H1 (cell line): ENCODE data around the gene SHROOM2. TPM values are rescaled to one million over a fixed set of nuclear protein-coding genes. Genes with fewer than 3 reads are reported as not detected.

ENCODE experiments used
- CTCF ChIA-PET: fragments of 300-600 bp; sonication (Branson Sonifier 250); formaldehyde crosslinking; loops from one replicate; lab custom pipeline; 2021; ENCODE audit not compliant: partially characterized antibody; lab: Charles Lee
- POLR2A ChIA-PET: fragments of 300-600 bp; sonication (Branson Sonifier 250); formaldehyde crosslinking; loops from one replicate; lab custom pipeline; 2021; ENCODE audit warnings: inconsistent platforms; ENCODE audit not compliant: partially characterized antibody; lab: Charles Lee
- DNase-seq, 2 experiments: peaks; one replicate each; pipeline versions ENCODE4 v3.0.0 to v3.0.0-alpha.2; 2010 to 2022; ENCODE audit warnings: low spot score in 2 of 2, low read depth in 1 of 2, mixed read lengths in 1 of 2
- FAIRE-seq: peaks from 2 replicates; lab custom pipeline; 2011; peaks lifted over from hg19 to GRCh38; lab: Jason Lieb, UNC
- H2AFZ ChIP-seq: 2 replicates; pipeline ENCODE4 v1.8.1; 2012; ENCODE audit warnings: low read length, inconsistent platforms
- H2AK5ac ChIP-seq: 2 replicates; pipeline ENCODE4 v1.6.1; 2013; ENCODE audit warnings: low read depth, low read length
- H2BK120ac ChIP-seq: replicated peaks from 2 replicates; pipeline ENCODE3; 2013; ENCODE audit warnings: low read depth, low read length, inconsistent platforms
- H2BK12ac ChIP-seq: 2 replicates; pipeline ENCODE4 v1.6.1; 2013; ENCODE audit warnings: low read depth, low read length
- H2BK15ac ChIP-seq: 2 replicates; pipeline ENCODE4 v1.6.1; 2013; ENCODE audit warnings: low read length
- H2BK20ac ChIP-seq: 2 replicates; pipeline ENCODE4 v1.6.1; 2013; ENCODE audit warnings: low read length
- H2BK5ac ChIP-seq: 2 replicates; pipeline ENCODE4 v1.6.1; 2013; ENCODE audit warnings: low read depth, low read length
- H3K14ac ChIP-seq: 2 replicates; pipeline ENCODE4 v1.6.1; 2013; ENCODE audit warnings: inconsistent platforms; ENCODE audit not compliant: insufficient read length
- H3K18ac ChIP-seq: 2 replicates; pipeline ENCODE4 v1.6.1; 2013; ENCODE audit warnings: low read length; ENCODE audit errors: extremely low read depth
- H3K23ac ChIP-seq: 2 replicates; pipeline ENCODE4 v1.6.1; 2013; ENCODE audit warnings: inconsistent platforms; ENCODE audit not compliant: insufficient read length
- H3K23me2 ChIP-seq: 2 replicates; pipeline ENCODE4 v1.6.1; 2013; ENCODE audit warnings: low read depth, low read length
- H3K27ac ChIP-seq: 2 replicates; pipeline ENCODE4 v1.6.1; 2011; ENCODE audit warnings: low read depth, low read length, inconsistent platforms
- H3K27me3 ChIP-seq, 4 experiments: replicated peaks in 1 of 4; 1 replicate in 1 of 4; 2 replicates in 3 of 4; pipeline versions ENCODE4 v1.6.1 to v1.8.1; 2011 to 2013; ENCODE audit warnings: low read length in 3 of 4, mild to moderate bottlenecking in 3 of 4, inconsistent platforms in 2 of 4, mixed read lengths in 2 of 4, moderate library complexity in 1 of 4; ENCODE audit not compliant: control insufficient read depth in 3 of 4, insufficient read depth in 3 of 4; ENCODE audit errors: extremely low read depth in 1 of 4
- H3K36me3 ChIP-seq, 4 experiments: 2 replicates each; pipeline versions ENCODE4 v1.6.1 to v1.8.1; 2011 to 2013; ENCODE audit warnings: mild to moderate bottlenecking in 4 of 4, low read length in 3 of 4, moderate library complexity in 2 of 4, control low read depth in 1 of 4, inconsistent platforms in 1 of 4; ENCODE audit not compliant: insufficient read depth in 4 of 4, control insufficient read depth in 2 of 4
- H3K4ac ChIP-seq: replicated peaks from 2 replicates; pipeline ENCODE3; 2013; ENCODE audit warnings: low read length, low read depth, mixed read lengths, inconsistent platforms; ENCODE audit not compliant: insufficient read length
- H3K4me1 ChIP-seq, 4 experiments: replicated peaks in 1 of 4; 1 replicate in 1 of 4; 2 replicates in 3 of 4; pipeline versions ENCODE4 v1.6.1 to v1.8.1; 2011 to 2013; ENCODE audit warnings: low read length in 3 of 4, inconsistent platforms in 2 of 4, mixed read lengths in 1 of 4; ENCODE audit not compliant: insufficient read depth in 4 of 4, control insufficient read depth in 3 of 4
- H3K4me2 ChIP-seq, 2 experiments: 2 replicates each; pipeline versions ENCODE4 v1.6.1 to v1.8.1; 2011 to 2013; ENCODE audit warnings: low read depth in 2 of 2, low read length in 2 of 2, control low read depth in 1 of 2, inconsistent platforms in 1 of 2, mild to moderate bottlenecking in 1 of 2; ENCODE audit not compliant: insufficient read depth in 1 of 2
- H3K4me3 ChIP-seq, 4 experiments: fragments of 200-600, 300-600 bp in 1 of 4; sonication (generic), shearing (Covaris generic), sonication (Bioruptor Twin) in 1 of 4; 2 replicates each; pipeline versions ENCODE4 v1.5.1 to v1.8.1; 2011 to 2016; ENCODE audit warnings: low read length in 4 of 4, low read depth in 3 of 4, control low read depth in 2 of 4, inconsistent platforms in 2 of 4, mild to moderate bottlenecking in 2 of 4, mixed read lengths in 1 of 4, moderate library complexity in 1 of 4; ENCODE audit not compliant: insufficient read depth in 2 of 4; ENCODE audit errors: extremely low read depth in 1 of 4
- H3K56ac ChIP-seq: replicated peaks from 2 replicates; pipeline ENCODE3; 2013; ENCODE audit warnings: low read depth, mild to moderate bottlenecking, mixed read lengths, low read length, inconsistent platforms; ENCODE audit not compliant: insufficient read length
- H3K79me1 ChIP-seq: 2 replicates; pipeline ENCODE4 v1.6.1; 2013; ENCODE audit warnings: low read depth, low read length, control low read depth
- H3K79me2 ChIP-seq, 2 experiments: 2 replicates each; pipeline versions ENCODE4 v1.6.1 to v1.8.1; 2012 to 2013; ENCODE audit warnings: low read length in 2 of 2, mild to moderate bottlenecking in 2 of 2, inconsistent platforms in 1 of 2; ENCODE audit not compliant: insufficient read depth in 2 of 2, control insufficient read depth in 1 of 2
- H3K9ac ChIP-seq, 4 experiments: replicated peaks in 1 of 4; 1 replicate in 1 of 4; 2 replicates in 3 of 4; pipeline versions ENCODE4 v1.6.1 to v1.8.1; 2011 to 2013; ENCODE audit warnings: low read depth in 3 of 4, low read length in 3 of 4, control low read depth in 2 of 4, mild to moderate bottlenecking in 2 of 4, moderate library complexity in 2 of 4, inconsistent platforms in 1 of 4; ENCODE audit errors: extremely low read depth in 1 of 4
- H3K9me3 ChIP-seq, 2 experiments: 2 replicates each; pipeline versions ENCODE4 v1.6.1 to v1.8.1; 2012 to 2013; ENCODE audit warnings: mild to moderate bottlenecking in 2 of 2, moderate library complexity in 2 of 2, control low read depth in 1 of 2, inconsistent platforms in 1 of 2, low read depth in 1 of 2, low read length in 1 of 2, mixed read lengths in 1 of 2; ENCODE audit not compliant: insufficient read depth in 2 of 2
- H4K20me1 ChIP-seq, 2 experiments: replicated peaks in 1 of 2; 2 replicates each; pipeline versions ENCODE3 to v1.8.1; 2011 to 2013; ENCODE audit warnings: inconsistent platforms in 2 of 2, low read length in 2 of 2, mild to moderate bottlenecking in 1 of 2; ENCODE audit not compliant: insufficient read depth in 2 of 2, control insufficient read depth in 1 of 2
- H4K5ac ChIP-seq: 2 replicates; pipeline ENCODE4 v1.6.1; 2013; ENCODE audit warnings: low read length, low read depth, mixed read lengths, inconsistent platforms; ENCODE audit not compliant: insufficient read length
- H4K8ac ChIP-seq: 2 replicates; pipeline ENCODE4 v1.8.0; 2013; ENCODE audit warnings: mild to moderate bottlenecking, moderate library complexity, low read length, inconsistent platforms; ENCODE audit not compliant: insufficient read depth; ENCODE audit errors: extremely low read depth
- H4K91ac ChIP-seq: replicated peaks from 2 replicates; pipeline ENCODE3; 2013; ENCODE audit warnings: low read length, mixed read lengths, inconsistent platforms; ENCODE audit not compliant: insufficient read length
- GABPA ChIP-seq: IDR thresholded peaks from 2 replicates; pipeline ENCODE4 v1.6.1; 2011; ENCODE audit warnings: mild to moderate bottlenecking, low read length, moderate library complexity, borderline replicate concordance; ENCODE audit not compliant: insufficient read depth
- KDM4A ChIP-seq: IDR thresholded peaks from one replicate; pipeline ENCODE4 v1.7.1; 2012; ENCODE audit warnings: low read depth, mild to moderate bottlenecking, moderate library complexity, low read length, inconsistent platforms; ENCODE audit not compliant: severe bottlenecking
- NANOG ChIP-seq: IDR thresholded peaks from 2 replicates; pipeline ENCODE4 v1.6.1; 2011; ENCODE audit warnings: low read length, low read depth, mild to moderate bottlenecking, inconsistent platforms; ENCODE audit not compliant: insufficient read depth, poor library complexity, severe bottlenecking
- PHF8 ChIP-seq: fragments of 200-600 bp; sonication (generic); conservative IDR thresholded peaks from 2 replicates; pipeline ENCODE4 v1.7.1; 2012; ENCODE audit warnings: low read depth, mild to moderate bottlenecking, inconsistent platforms, low read length, moderate library complexity
- POU5F1 ChIP-seq: IDR thresholded peaks from 2 replicates; pipeline ENCODE4 v1.6.1; 2011; ENCODE audit warnings: low read depth, mild to moderate bottlenecking, low read length, moderate library complexity
- SP2 ChIP-seq: IDR thresholded peaks from 2 replicates; pipeline ENCODE4 v1.6.1; 2012; ENCODE audit warnings: mild to moderate bottlenecking, low read length, inconsistent platforms
- SUZ12 ChIP-seq: fragments of 200-600 bp; sonication (generic); IDR thresholded peaks from 2 replicates; pipeline ENCODE4 v1.6.1; 2012; ENCODE audit warnings: mild to moderate bottlenecking, inconsistent platforms, low read length, moderate library complexity, mixed read lengths
- WGBS, 2 experiments: shearing (Covaris generic) in 1 of 2; methylation state at CpG; one replicate each; pipeline versions ENCODE4 v1.1.6 to v1.1.7; 2013 to 2015; ENCODE audit warnings: low lambda C conversion rate in 2 of 2, mixed read lengths in 2 of 2, inconsistent platforms in 1 of 2, low coverage in 1 of 2, missing lambda C conversion rate in 1 of 2; ENCODE audit not compliant: insufficient replicate concordance in 2 of 2, insufficient coverage in 1 of 2, insufficient read length in 1 of 2; ENCODE audit errors: extremely low coverage in 1 of 2, missing lambda C conversion rate in 1 of 2; 5-methylcytosine and 5-hydroxymethylcytosine counted together
- polyA plus RNA-seq, 7 experiments: library from polyadenylated mRNA; depleted of rRNA in 3 of 7; stranded (reverse) in 5 of 7; unstranded in 2 of 7; fragments of >200 nt in 5 of 7; fragments of 200-250 nt in 2 of 7; gene quantifications; 1 replicate in 5 of 7; 2 replicates in 1 of 7; 4 replicates in 1 of 7; pipeline versions ENCODE4 v1.2.1 to v1.2.3, GENCODE V29; 2011 to 2013; ENCODE audit warnings: missing spikeins in 2 of 7, mixed read lengths in 2 of 7
- total RNA-seq: library from RNA; stranded (reverse); fragmentation: NEBNext Ultra II Directional; extraction: Animal tissue kit (Norgen Biotek cat#: 25700); gene quantifications from 2 replicates; pipeline ENCODE4 v1.2.1, GENCODE V29; 2021
- TF ChIP-seq, protein P1 (sequence below), 3 experiments: IDR thresholded peaks; 1 replicate in 2 of 3; 2 replicates in 1 of 3; pipeline versions ENCODE4 v1.5.1 to v1.6.1; 2011; ENCODE audit warnings: low read length in 3 of 3, mild to moderate bottlenecking in 3 of 3, inconsistent platforms in 2 of 3, low read depth in 1 of 3, moderate library complexity in 1 of 3; ENCODE audit not compliant: insufficient read depth in 1 of 3; ENCODE audit errors: control extremely low read depth in 1 of 3
- TF ChIP-seq, protein P2 (sequence below): IDR thresholded peaks from 2 replicates; pipeline ENCODE4 v1.6.1; 2011; ENCODE audit warnings: low read length, improper control_type of control experiment

SHROOM2 gene
- total and polyA plus RNA-seq, 2 of the 8 experiments (the other 6 are each of a cell fraction or from before 2014, with no cell fraction given): 3.4 to 14.2 TPM

DNA sequence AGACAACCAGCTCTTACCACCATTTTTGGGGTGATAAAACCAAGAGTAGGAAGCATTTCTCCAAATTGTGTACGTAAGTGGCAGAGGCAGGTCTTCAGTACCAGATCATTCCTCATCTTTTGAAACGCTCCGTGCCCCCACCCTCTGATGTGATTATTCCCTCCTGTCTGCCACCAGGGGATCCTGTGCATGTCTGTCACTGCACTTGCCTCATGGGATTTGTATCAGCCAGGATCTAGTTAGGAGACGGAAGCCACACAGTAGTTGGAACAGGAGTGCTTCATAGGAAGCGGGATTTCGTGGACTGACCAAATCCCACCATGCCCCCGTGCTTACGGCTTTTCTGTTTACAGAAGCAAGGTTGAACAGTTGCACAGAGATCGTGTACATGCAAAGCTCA, 75.5 kb downstream of the SHROOM2 start:
- Histone ChIP-seq H3K79me2 (peaks cover 0 to 8% of the 10 kb centered on the region in 2 experiments; a peak in 1 of 4 replicates), H4K5ac (no peak overlapping the region), H3K23ac (no peak overlapping the region), H2BK12ac (no peak overlapping the region), H3K18ac (no peak overlapping the region), H4K91ac (no peak overlapping the region), H4K20me1 (no peaks in the 10 kb centered on the region), H2AK5ac (no peak overlapping the region), H4K8ac (no peak overlapping the region), H3K27me3 (no peaks in the 10 kb centered on the region), H2BK20ac (no peak overlapping the region), H3K79me1 (no peaks in the 10 kb centered on the region), H3K56ac (no peak overlapping the region), H3K36me3 (no peaks in the 10 kb centered on the region), H3K14ac (no peak overlapping the region), H2BK15ac (no peak overlapping the region), H3K4me2 (no peak overlapping the region), H3K4me1 (peaks cover 0 to 6% (median 5%) of the 10 kb centered on the region in 4 experiments; a peak in 3 of 7 replicates), H3K4ac (no peak overlapping the region), H2AFZ (no peak overlapping the region), H3K27ac (no peak overlapping the region), H3K9me3 (no peaks in the 10 kb centered on the region), H2BK120ac (no peak overlapping the region), H3K4me3 (no peak overlapping the region), H2BK5ac (no peak overlapping the region), H3K23me2 (no peaks in the 10 kb centered on the region), H3K9ac (no peak overlapping the region)
- DNase-seq: no peak
- POLR2A ChIA-PET: no interaction called here
- WGBS, 2 experiments: 88% methylated on average over 9 of the region's 9 CpGs; no CpG with 5 or more reads in 1 of the 2 experiments
- CTCF ChIA-PET: interaction anchor here (0.6 to 3.0 kb wide), 7 partner anchors 10 to 417 kb away, joined by 3 to 10 read pairs (median 3); no protein-coding TSS in a partner anchor
- FAIRE-seq: no peak
- TF ChIP-seq GABPA: no peak
- TF ChIP-seq NANOG: no peak
- TF ChIP-seq, protein P1, sequence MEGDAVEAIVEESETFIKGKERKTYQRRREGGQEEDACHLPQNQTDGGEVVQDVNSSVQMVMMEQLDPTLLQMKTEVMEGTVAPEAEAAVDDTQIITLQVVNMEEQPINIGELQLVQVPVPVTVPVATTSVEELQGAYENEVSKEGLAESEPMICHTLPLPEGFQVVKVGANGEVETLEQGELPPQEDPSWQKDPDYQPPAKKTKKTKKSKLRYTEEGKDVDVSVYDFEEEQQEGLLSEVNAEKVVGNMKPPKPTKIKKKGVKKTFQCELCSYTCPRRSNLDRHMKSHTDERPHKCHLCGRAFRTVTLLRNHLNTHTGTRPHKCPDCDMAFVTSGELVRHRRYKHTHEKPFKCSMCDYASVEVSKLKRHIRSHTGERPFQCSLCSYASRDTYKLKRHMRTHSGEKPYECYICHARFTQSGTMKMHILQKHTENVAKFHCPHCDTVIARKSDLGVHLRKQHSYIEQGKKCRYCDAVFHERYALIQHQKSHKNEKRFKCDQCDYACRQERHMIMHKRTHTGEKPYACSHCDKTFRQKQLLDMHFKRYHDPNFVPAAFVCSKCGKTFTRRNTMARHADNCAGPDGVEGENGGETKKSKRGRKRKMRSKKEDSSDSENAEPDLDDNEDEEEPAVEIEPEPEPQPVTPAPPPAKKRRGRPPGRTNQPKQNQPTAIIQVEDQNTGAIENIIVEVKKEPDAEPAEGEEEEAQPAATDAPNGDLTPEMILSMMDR (IDR thresholded peaks at IDR 0.05; ENCODE audit: control extremely low read depth in 1 of 3, insufficient read depth in 1 of 3, low read depth in 1 of 3, low read length in 3 of 3): no peak
- TF ChIP-seq SUZ12: no peak
- no peak for TF ChIP-seq POU5F1
- TF ChIP-seq KDM4A: no peak
- no peak for TF ChIP-seq SP2
- TF ChIP-seq, protein P2, sequence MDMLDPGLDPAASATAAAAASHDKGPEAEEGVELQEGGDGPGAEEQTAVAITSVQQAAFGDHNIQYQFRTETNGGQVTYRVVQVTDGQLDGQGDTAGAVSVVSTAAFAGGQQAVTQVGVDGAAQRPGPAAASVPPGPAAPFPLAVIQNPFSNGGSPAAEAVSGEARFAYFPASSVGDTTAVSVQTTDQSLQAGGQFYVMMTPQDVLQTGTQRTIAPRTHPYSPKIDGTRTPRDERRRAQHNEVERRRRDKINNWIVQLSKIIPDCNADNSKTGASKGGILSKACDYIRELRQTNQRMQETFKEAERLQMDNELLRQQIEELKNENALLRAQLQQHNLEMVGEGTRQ: no peak
- TF ChIP-seq PHF8: no peak
